HepG2 (cell line): ENCODE results near the gene RPL41. TPM values are rescaled to one million over a fixed set of nuclear protein-coding genes. Genes with fewer than 3 reads are reported as not detected.

Experiments used
- ATF7-NPFF ChIP-seq: sonication (generic); formaldehyde crosslinking; IDR thresholded peaks from 2 replicates; pipeline ENCODE4 v1.8.1; 2023; ENCODE audit warnings: mild to moderate bottlenecking, low read depth, missing genetic modification reagents, moderate library complexity
- BORCS8-MEF2B ChIP-seq: sonication (generic); formaldehyde crosslinking; IDR thresholded peaks from 2 replicates; pipeline ENCODE4 v1.8.0; 2022; ENCODE audit warnings: mild to moderate bottlenecking, missing genetic modification reagents
- FLYWCH1 ChIP-seq: sonication (generic); formaldehyde crosslinking; IDR thresholded peaks from 2 replicates; pipeline ENCODE4 v1.8.1; 2023; ENCODE audit warnings: mild to moderate bottlenecking, missing genetic modification reagents
- FOXK2 ChIP-seq: fragments of 450-650 bp; IDR thresholded peaks from 2 replicates; pipeline ENCODE4 v1.6.1; 2016
- GFI1 ChIP-seq: sonication (generic); formaldehyde crosslinking; IDR thresholded peaks from 2 replicates; pipeline ENCODE4 v1.5.0; 2020; ENCODE audit warnings: missing genetic modification reagents, mild to moderate bottlenecking, borderline replicate concordance
- HCFC1 ChIP-seq: fragments of 150-350 bp; IDR thresholded peaks from 2 replicates; pipeline ENCODE4 v1.6.1; 2014; ENCODE audit warnings: low read depth, low read length
- ISX ChIP-seq: sonication (generic); formaldehyde crosslinking; conservative IDR thresholded peaks from 2 replicates; pipeline ENCODE4 v1.5.0; 2020; ENCODE audit warnings: missing genetic modification reagents
- KDM5B ChIP-seq: sonication (generic); formaldehyde crosslinking; IDR thresholded peaks from 2 replicates; pipeline ENCODE4 v1.4.0; 2020; ENCODE audit warnings: missing genetic modification reagents, mild to moderate bottlenecking, borderline replicate concordance
- PTBP1 ChIP-seq: fragments of 200-400 bp; formaldehyde crosslinking; IDR thresholded peaks from 2 replicates; pipeline ENCODE4 v1.6.1; 2018; ENCODE audit warnings: low read length, low read depth; ENCODE audit not compliant: poor library complexity, severe bottlenecking
- SMAD9 ChIP-seq: sonication (generic); formaldehyde crosslinking; IDR thresholded peaks from 2 replicates; pipeline ENCODE4 v1.5.1; 2020; ENCODE audit warnings: mild to moderate bottlenecking, missing genetic modification reagents
- SP2 ChIP-seq: sonication (generic); formaldehyde crosslinking; IDR thresholded peaks from 2 replicates; pipeline ENCODE4 v1.5.1; 2020; ENCODE audit warnings: mild to moderate bottlenecking, missing genetic modification reagents
- TFDP1 ChIP-seq: IDR thresholded peaks from 2 replicates; pipeline ENCODE4 v1.6.1; 2016; ENCODE audit warnings: missing compliant biosample characterization, missing genetic modification reagents, borderline replicate concordance
- TFE3 ChIP-seq: IDR thresholded peaks from 2 replicates; pipeline ENCODE4 v1.6.1; 2016
- YEATS4 ChIP-seq: sonication (generic); formaldehyde crosslinking; IDR thresholded peaks from 2 replicates; pipeline ENCODE4 v1.4.0; 2020; ENCODE audit warnings: missing genetic modification reagents, borderline replicate concordance
- ZFYVE20 ChIP-seq: sonication (generic); formaldehyde crosslinking; IDR thresholded peaks from 2 replicates; pipeline ENCODE4 v1.8.0; 2023; ENCODE audit warnings: low read depth, mild to moderate bottlenecking, moderate library complexity, missing genetic modification reagents, borderline replicate concordance
- ZMYM2 ChIP-seq: sonication (generic); formaldehyde crosslinking; IDR thresholded peaks from 2 replicates; pipeline ENCODE4 v1.8.0; 2022; ENCODE audit warnings: mild to moderate bottlenecking, missing genetic modification reagents
- ZNF10 ChIP-seq: sonication (generic); formaldehyde crosslinking; IDR thresholded peaks from 2 replicates; pipeline ENCODE4 v1.4.0; 2020; ENCODE audit warnings: mild to moderate bottlenecking, low read depth, missing genetic modification reagents, borderline replicate concordance
- ZNF224 ChIP-seq: sonication (generic); formaldehyde crosslinking; IDR thresholded peaks from 2 replicates; pipeline ENCODE4 v1.5.0; 2020; ENCODE audit warnings: mild to moderate bottlenecking, missing genetic modification reagents
- ZNF3 ChIP-seq: IDR thresholded peaks from 2 replicates; pipeline ENCODE4 v1.7.0; 2017; ENCODE audit warnings: inconsistent platforms
- ZNF30 ChIP-seq: sonication (generic); formaldehyde crosslinking; IDR thresholded peaks from 2 replicates; pipeline ENCODE4 v1.5.0; 2020; ENCODE audit warnings: mild to moderate bottlenecking, missing genetic modification reagents
- ZNF382 ChIP-seq: sonication (generic); formaldehyde crosslinking; IDR thresholded peaks from 2 replicates; pipeline ENCODE4 v1.5.0; 2020; ENCODE audit warnings: missing genetic modification reagents, mild to moderate bottlenecking, borderline replicate concordance
- ZNF44 ChIP-seq: sonication (generic); formaldehyde crosslinking; IDR thresholded peaks from 2 replicates; pipeline ENCODE4 v1.5.1; 2020; ENCODE audit warnings: mild to moderate bottlenecking, missing genetic modification reagents
- ZNF564 ChIP-seq: sonication (generic); formaldehyde crosslinking; IDR thresholded peaks from 2 replicates; pipeline ENCODE4 v1.8.1; 2023; ENCODE audit warnings: mild to moderate bottlenecking, missing genetic modification reagents
- ZNF766 ChIP-seq: sonication (generic); formaldehyde crosslinking; IDR thresholded peaks from 2 replicates; pipeline ENCODE4 v1.5.0; 2020; ENCODE audit warnings: missing genetic modification reagents, borderline replicate concordance
- polyA plus RNA-seq, 8 experiments: library from polyadenylated mRNA; depleted of rRNA in 3 of 8; stranded (reverse) in 7 of 8; unstranded in 1 of 8; fragments of >200 nt; fragmentation: Illumina TruSeq in 4 of 8; extraction: Trizol in 4 of 8; gene quantifications; 2 replicates each; pipeline versions ENCODE4 v1.2.1 to v1.2.3, GENCODE V29; 2011 to 2016; ENCODE audit warnings: low read depth in 4 of 8, missing spikeins in 1 of 8, mixed read lengths in 1 of 8; ENCODE audit not compliant: insufficient read depth in 1 of 8
- total RNA-seq, 5 experiments: library from RNA; depleted of rRNA; stranded (reverse); fragments of >200 nt; fragmentation: Illumina TruSeq; extraction: Trizol; gene quantifications; 2 replicates each; pipeline ENCODE4 v1.2.3, GENCODE V29; 2016; ENCODE audit warnings: low read depth in 1 of 5
- TF ChIP-seq, protein P1 (sequence below): sonication (generic); formaldehyde crosslinking; IDR thresholded peaks from 2 replicates; pipeline ENCODE4 v1.5.1; 2020; ENCODE audit warnings: mild to moderate bottlenecking, missing genetic modification reagents, moderate library complexity

RPL41 gene
- total and polyA plus RNA-seq, 2 of the 13 experiments (the other 11 are each of a cell fraction or from before 2014, with no cell fraction given) = 4,012 to 7,670 TPM

DNA sequence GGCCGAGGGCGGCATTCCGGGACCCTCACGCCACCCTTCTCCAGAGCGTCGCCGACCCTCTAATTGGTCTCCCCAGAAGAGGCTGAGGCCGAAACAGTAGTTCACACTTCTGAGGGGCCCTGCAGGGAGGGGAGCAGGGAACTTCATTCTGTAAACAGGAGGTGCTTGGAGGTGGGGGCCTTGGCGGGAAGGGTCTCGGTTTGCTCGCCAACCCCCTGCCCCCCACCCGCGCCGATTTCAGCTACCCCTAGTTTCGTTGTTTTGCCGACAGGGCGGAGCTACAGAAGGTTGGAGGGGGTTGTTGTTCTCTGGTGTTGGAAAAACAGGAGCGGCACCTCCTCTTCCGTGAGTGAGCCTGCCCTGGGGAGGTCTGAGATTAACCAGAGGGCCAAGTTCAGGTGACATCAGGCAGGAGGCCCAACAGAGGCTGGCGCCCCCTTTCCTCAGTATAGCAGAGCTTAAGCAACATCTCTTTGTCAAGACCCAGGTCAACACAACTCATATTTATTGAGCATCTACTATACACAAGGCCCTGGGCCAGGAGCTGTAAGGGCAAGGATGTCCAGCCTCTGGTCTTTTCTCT lies 35.8 kb upstream of the RPL41 start (continued):
- TF ChIP-seq ZNF10 (CRISPR knock-in tag) = no peak
- TF ChIP-seq TFDP1 (CRISPR knock-in tag) = no peak
- TF ChIP-seq SP2 (CRISPR knock-in tag) = no peak
- TF ChIP-seq SMAD9 (CRISPR knock-in tag) = no peak
- TF ChIP-seq ZMYM2 (CRISPR knock-in tag) = peak; percentile 85
- TF ChIP-seq ZFYVE20 (CRISPR knock-in tag) = no peak
- TF ChIP-seq ATF7-NPFF (CRISPR knock-in tag) = no peak
- TF ChIP-seq GFI1 = peak; percentile 81; the same call in 1 of the 2 replicates
- no peak; the same call in 1 of the 2 replicates for TF ChIP-seq ZNF3
- TF ChIP-seq HCFC1 = no peak
- TF ChIP-seq BORCS8-MEF2B (CRISPR knock-in tag) = no peak
- no peak for TF ChIP-seq ISX (CRISPR knock-in tag)
- no peak for TF ChIP-seq PTBP1
- TF ChIP-seq TFE3 (CRISPR knock-in tag) = peak; percentile 54; the same call in 1 of the 2 replicates
- no peak for TF ChIP-seq ZNF44 (CRISPR knock-in tag)
- TF ChIP-seq KDM5B (CRISPR knock-in tag) = 0 out of 2 replicates have a peak, but pooled peaks have one; percentile 11
- TF ChIP-seq ZNF564 (CRISPR knock-in tag) = no peak; the same call in 1 of the 2 replicates
- peak; percentile 77 for TF ChIP-seq FOXK2
- TF ChIP-seq FLYWCH1 (CRISPR knock-in tag) = no peak
- no peak for TF ChIP-seq ZNF382 (CRISPR knock-in tag)
- no peak for TF ChIP-seq ZNF224 (CRISPR knock-in tag)
- TF ChIP-seq, protein P1, sequence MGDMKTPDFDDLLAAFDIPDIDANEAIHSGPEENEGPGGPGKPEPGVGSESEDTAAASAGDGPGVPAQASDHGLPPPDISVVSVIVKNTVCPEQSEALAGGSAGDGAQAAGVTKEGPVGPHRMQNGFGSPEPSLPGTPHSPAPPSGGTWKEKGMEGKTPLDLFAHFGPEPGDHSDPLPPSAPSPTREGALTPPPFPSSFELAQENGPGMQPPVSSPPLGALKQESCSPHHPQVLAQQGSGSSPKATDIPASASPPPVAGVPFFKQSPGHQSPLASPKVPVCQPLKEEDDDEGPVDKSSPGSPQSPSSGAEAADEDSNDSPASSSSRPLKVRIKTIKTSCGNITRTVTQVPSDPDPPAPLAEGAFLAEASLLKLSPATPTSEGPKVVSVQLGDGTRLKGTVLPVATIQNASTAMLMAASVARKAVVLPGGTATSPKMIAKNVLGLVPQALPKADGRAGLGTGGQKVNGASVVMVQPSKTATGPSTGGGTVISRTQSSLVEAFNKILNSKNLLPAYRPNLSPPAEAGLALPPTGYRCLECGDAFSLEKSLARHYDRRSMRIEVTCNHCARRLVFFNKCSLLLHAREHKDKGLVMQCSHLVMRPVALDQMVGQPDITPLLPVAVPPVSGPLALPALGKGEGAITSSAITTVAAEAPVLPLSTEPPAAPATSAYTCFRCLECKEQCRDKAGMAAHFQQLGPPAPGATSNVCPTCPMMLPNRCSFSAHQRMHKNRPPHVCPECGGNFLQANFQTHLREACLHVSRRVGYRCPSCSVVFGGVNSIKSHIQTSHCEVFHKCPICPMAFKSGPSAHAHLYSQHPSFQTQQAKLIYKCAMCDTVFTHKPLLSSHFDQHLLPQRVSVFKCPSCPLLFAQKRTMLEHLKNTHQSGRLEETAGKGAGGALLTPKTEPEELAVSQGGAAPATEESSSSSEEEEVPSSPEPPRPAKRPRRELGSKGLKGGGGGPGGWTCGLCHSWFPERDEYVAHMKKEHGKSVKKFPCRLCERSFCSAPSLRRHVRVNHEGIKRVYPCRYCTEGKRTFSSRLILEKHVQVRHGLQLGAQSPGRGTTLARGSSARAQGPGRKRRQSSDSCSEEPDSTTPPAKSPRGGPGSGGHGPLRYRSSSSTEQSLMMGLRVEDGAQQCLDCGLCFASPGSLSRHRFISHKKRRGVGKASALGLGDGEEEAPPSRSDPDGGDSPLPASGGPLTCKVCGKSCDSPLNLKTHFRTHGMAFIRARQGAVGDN = peak; percentile 20; the same call in 1 of the 2 replicates
- TF ChIP-seq YEATS4 (CRISPR knock-in tag) = no peak; the same call in 1 of the 2 replicates
- 0 out of 2 replicates have a peak, but pooled peaks have one; percentile 61 for TF ChIP-seq ZNF30
- TF ChIP-seq ZNF766 (CRISPR knock-in tag) = no peak
